HCT116 (cell line): ENCODE results near the gene FIBCD1. TPM values are rescaled to one million over a fixed set of nuclear protein-coding genes. Genes with fewer than 3 reads are reported as not detected.

Experiments
- ATAC-seq: fragments of 200-7000 bp; cut with Tn5 transposase; 2 replicates; pipeline ENCODE4 v1.9.1; 2020; ENCODE audit warnings: mild to moderate bottlenecking, moderate library complexity
- BruUV-seq: library from RNA; stranded (reverse); fragments of 400-500 nt; replicated peaks from 2 replicates; lab custom pipeline; 2021; lab: Mats Ljungman, UMichigan
- CTCF ChIA-PET: fragments of 300-600 bp; sonication (Branson Sonifier 250); formaldehyde crosslinking; loops from one replicate; lab custom pipeline; 2021; ENCODE audit warnings: antibody characterized with exemption; lab: Charles Lee
- POLR2A ChIA-PET: fragments of 300-600, 350-600 bp; sonication (Branson Sonifier 250); formaldehyde crosslinking; loops from one replicate; lab custom pipeline; 2021; ENCODE audit warnings: antibody characterized with exemption; lab: Charles Lee
- RAD21 ChIA-PET, 2 experiments: fragments of 300-600 bp; sonication (Branson Sonifier 250); formaldehyde crosslinking; loops; one replicate each; lab custom pipeline; 2023; ENCODE audit warnings: low total read pairs in 2 of 2; ENCODE audit not compliant: uncharacterized antibody in 2 of 2, unreplicated experiment in 2 of 2, low non-redundant PET in 1 of 2; lab: Charles Lee
- DNase-seq: peaks from one replicate; pipeline ENCODE4 v3.0.0-alpha.2; 2010; ENCODE audit warnings: low read depth, low spot score
- H2AFZ ChIP-seq: fragments of 200-600 bp; shearing (Covaris generic), sonication (generic); 2 replicates; pipeline ENCODE4 v1.6.1; 2017; ENCODE audit warnings: low read depth, mixed run types, mixed read lengths, antibody characterized with exemption, low read length; ENCODE audit not compliant: poor library complexity, severe bottlenecking
- H3K27ac ChIP-seq: 2 replicates; pipeline ENCODE4 v1.5.1; 2012; ENCODE audit warnings: low read depth, low read length
- H3K27me3 ChIP-seq: fragments of 200-600 bp; sonication (generic); 2 replicates; pipeline ENCODE4 v1.6.1; 2016; ENCODE audit warnings: mixed run types, low read length, mixed read lengths; ENCODE audit not compliant: insufficient read depth
- H3K36me3 ChIP-seq, 2 experiments: fragments of 200-500 bp in 1 of 2; fragments of 200-600 bp in 1 of 2; sonication (Bioruptor generic) in 1 of 2; sonication (generic) in 1 of 2; 2 replicates each; pipeline versions ENCODE4 v1.5.1 to v1.6.1; 2014 to 2016; ENCODE audit warnings: low read length in 2 of 2, inconsistent platforms in 1 of 2, mixed read lengths in 1 of 2, mixed run types in 1 of 2; ENCODE audit not compliant: insufficient read depth in 2 of 2, control insufficient read depth in 1 of 2
- H3K4me1 ChIP-seq, 2 experiments: fragments of 200-600 bp in 1 of 2; sonication (generic) in 1 of 2; 2 replicates each; pipeline versions ENCODE4 v1.5.1 to v1.6.1; 2012 to 2017; ENCODE audit warnings: low read length in 2 of 2, inconsistent platforms in 1 of 2, mild to moderate bottlenecking in 1 of 2, mixed read lengths in 1 of 2, mixed run types in 1 of 2, moderate library complexity in 1 of 2; ENCODE audit not compliant: insufficient read depth in 2 of 2, control insufficient read depth in 1 of 2
- H3K4me2 ChIP-seq: fragments of 200-600 bp; sonication (generic); 2 replicates; pipeline ENCODE4 v1.6.1; 2017; ENCODE audit warnings: mixed run types, low read length, mixed read lengths
- H3K4me3 ChIP-seq, 2 experiments: fragments of 200-600 bp in 1 of 2; sonication (generic) in 1 of 2; replicated peaks in 1 of 2; 2 replicates each; pipeline ENCODE4 v1.5.1; 2011 to 2016; ENCODE audit warnings: low read length in 2 of 2, control low read depth in 1 of 2, low read depth in 1 of 2, mild to moderate bottlenecking in 1 of 2, mixed read lengths in 1 of 2, mixed run types in 1 of 2
- H3K79me2 ChIP-seq: fragments of 200-600 bp; sonication (generic); 2 replicates; pipeline ENCODE4 v1.6.1; 2017; ENCODE audit warnings: mild to moderate bottlenecking, mixed run types, low read length, moderate library complexity, mixed read lengths; ENCODE audit not compliant: insufficient read depth
- H3K9ac ChIP-seq: fragments of 200-600 bp; sonication (generic); 2 replicates; pipeline ENCODE4 v1.6.1; 2016; ENCODE audit warnings: low read length, mixed read lengths
- H3K9me2 ChIP-seq: fragments of 200-600 bp; sonication (generic), shearing (Covaris generic); 2 replicates; pipeline ENCODE4 v1.6.1; 2017; ENCODE audit warnings: mixed run types, mild to moderate bottlenecking, moderate library complexity; ENCODE audit not compliant: insufficient read depth
- H3K9me3 ChIP-seq, 2 experiments: fragments of 200-500 bp in 1 of 2; fragments of 200-600 bp in 1 of 2; sonication (Bioruptor generic) in 1 of 2; sonication (generic) in 1 of 2; 2 replicates each; pipeline ENCODE4 v1.6.1; 2014 to 2017; ENCODE audit warnings: low read length in 2 of 2, mixed read lengths in 2 of 2, inconsistent platforms in 1 of 2, low read depth in 1 of 2, mild to moderate bottlenecking in 1 of 2, mixed run types in 1 of 2, moderate library complexity in 1 of 2; ENCODE audit not compliant: control insufficient read depth in 1 of 2, insufficient read depth in 1 of 2
- H4K20me1 ChIP-seq: fragments of 200-600 bp; sonication (generic), shearing (Covaris generic); 2 replicates; pipeline ENCODE4 v1.6.1; 2017; ENCODE audit warnings: mixed run types, mild to moderate bottlenecking, moderate library complexity; ENCODE audit not compliant: insufficient read depth
- CEBPB ChIP-seq: IDR thresholded peaks from 2 replicates; pipeline ENCODE4 v1.6.1; 2012; ENCODE audit warnings: low read depth
- CTCF ChIP-seq, 3 experiments: fragments of 200-600 bp in 1 of 3; sonication (generic) in 1 of 3; IDR thresholded peaks in 2 of 3; conservative IDR thresholded peaks in 1 of 3; 2 replicates each; pipeline ENCODE4 v1.5.1; 2012 to 2017; ENCODE audit warnings: low read depth in 2 of 3, low read length in 2 of 3, antibody characterized with exemption in 1 of 3, borderline replicate concordance in 1 of 3, control low read depth in 1 of 3, mild to moderate bottlenecking in 1 of 3, mixed read lengths in 1 of 3, mixed run types in 1 of 3, moderate library complexity in 1 of 3; ENCODE audit not compliant: insufficient read depth in 1 of 3
- EGR1 ChIP-seq: IDR thresholded peaks from 2 replicates; pipeline ENCODE4 v1.6.1; 2012; ENCODE audit warnings: low read depth
- EZH2 ChIP-seq: fragments of 200-600 bp; sonication (generic); IDR thresholded peaks from 2 replicates; pipeline ENCODE4 v1.6.1; 2017; ENCODE audit warnings: antibody characterized with exemption, mixed run types
- RAD21 ChIP-seq: IDR thresholded peaks from 2 replicates; pipeline ENCODE4 v1.6.1; 2012; ENCODE audit warnings: low read depth, mild to moderate bottlenecking
- SIN3A ChIP-seq: IDR thresholded peaks from 2 replicates; pipeline ENCODE4 v1.6.1; 2012; ENCODE audit warnings: low read depth
- SP1 ChIP-seq: IDR thresholded peaks from 2 replicates; pipeline ENCODE4 v1.6.1; 2012; ENCODE audit warnings: low read depth
- TCF7L2 ChIP-seq: IDR thresholded peaks from 2 replicates; pipeline ENCODE4 v1.7.0; 2011; ENCODE audit warnings: borderline replicate concordance, inconsistent platforms; ENCODE audit not compliant: insufficient read depth, insufficient read length; ENCODE audit errors: extremely low read depth
- YY1 ChIP-seq: IDR thresholded peaks from 2 replicates; pipeline ENCODE4 v1.6.1; 2011; ENCODE audit warnings: low read length, low read depth, moderate library complexity, mild to moderate bottlenecking; ENCODE audit not compliant: insufficient replicate concordance; ENCODE audit errors: extremely low read depth
- ZFX ChIP-seq: fragments of 450-650 bp; IDR thresholded peaks from 2 replicates; pipeline ENCODE4 v1.6.1; 2017
- intact Hi-C: fragments of 100-400 bp; cut with micrococcal nuclease; formaldehyde crosslinking; loops from 2 replicates; pipeline ENCODE4 v1.10.0; 2022
- total RNA-seq: library from RNA; stranded (reverse); gene quantifications from one replicate; pipeline ENCODE4 v1.2.1, GENCODE V29; 2021; ENCODE audit not compliant: unreplicated experiment
- TF ChIP-seq, protein P1 (sequence below): IDR thresholded peaks from 2 replicates; pipeline ENCODE4 v1.6.1; 2011; ENCODE audit warnings: mild to moderate bottlenecking, low read length, moderate library complexity; ENCODE audit not compliant: insufficient replicate concordance; ENCODE audit errors: extremely low read depth

The FIBCD1 gene
- total RNA-seq, 1 experiment from 2014 or later: 26.1 TPM

GRCh38 chr9:130869250-130869649, 69.8 kb downstream of the FIBCD1 start:
- Histone ChIP-seq H3K9ac (no peak overlapping the region), H3K79me2 (peaks cover 24% of the 10 kb centered on the region; the same call in 1 of the 2 replicates), H3K4me1 (no peaks in the 10 kb centered on the region), H3K27ac (no peak overlapping the region)
- BruUV-seq: no TSS peak
- RAD21 ChIA-PET: interaction anchor here (1.2 to 2.5 kb wide), 3 partner anchors 70 to 129 kb away, joined by 3 to 12 read pairs (median 4); no protein-coding TSS in a partner anchor
- no peak for TF ChIP-seq YY1
- no peak for TF ChIP-seq TCF7L2
- no peak for TF ChIP-seq CTCF (IDR thresholded peaks at IDR 0.05 in 2 of 3, conservative IDR thresholded peaks at IDR 0.05 in 1 of 3; ENCODE audit: borderline replicate concordance in 1 of 3, insufficient read depth in 1 of 3, low read depth in 2 of 3, low read length in 2 of 3)
- no peak for TF ChIP-seq SP1
- no peak for TF ChIP-seq ZFX
- TF ChIP-seq EZH2: no peak
- no peak for TF ChIP-seq EGR1
- TF ChIP-seq RAD21: no peak
- no peak for TF ChIP-seq CEBPB
- TF ChIP-seq SIN3A: no peak
- TF ChIP-seq, protein P1, sequence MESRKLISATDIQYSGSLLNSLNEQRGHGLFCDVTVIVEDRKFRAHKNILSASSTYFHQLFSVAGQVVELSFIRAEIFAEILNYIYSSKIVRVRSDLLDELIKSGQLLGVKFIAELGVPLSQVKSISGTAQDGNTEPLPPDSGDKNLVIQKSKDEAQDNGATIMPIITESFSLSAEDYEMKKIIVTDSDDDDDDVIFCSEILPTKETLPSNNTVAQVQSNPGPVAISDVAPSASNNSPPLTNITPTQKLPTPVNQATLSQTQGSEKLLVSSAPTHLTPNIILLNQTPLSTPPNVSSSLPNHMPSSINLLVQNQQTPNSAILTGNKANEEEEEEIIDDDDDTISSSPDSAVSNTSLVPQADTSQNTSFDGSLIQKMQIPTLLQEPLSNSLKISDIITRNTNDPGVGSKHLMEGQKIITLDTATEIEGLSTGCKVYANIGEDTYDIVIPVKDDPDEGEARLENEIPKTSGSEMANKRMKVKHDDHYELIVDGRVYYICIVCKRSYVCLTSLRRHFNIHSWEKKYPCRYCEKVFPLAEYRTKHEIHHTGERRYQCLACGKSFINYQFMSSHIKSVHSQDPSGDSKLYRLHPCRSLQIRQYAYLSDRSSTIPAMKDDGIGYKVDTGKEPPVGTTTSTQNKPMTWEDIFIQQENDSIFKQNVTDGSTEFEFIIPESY: no peak
- TF ChIP-seq, all 23 proteins: peak for 0
- ATAC-seq (no peak), DNase-seq (no peak)
- intact Hi-C loops: loop anchor here (5.0 kb wide), 1 partner anchor 407 kb away; no protein-coding TSS in a partner anchor
- H3K9me3 ChIP-seq: no peaks in the 10 kb centered on the region
- H3K9me2 ChIP-seq: no peaks in the 10 kb centered on the region
- H2AFZ ChIP-seq: no peak overlapping the region
- H3K36me3 ChIP-seq: peaks cover 18 to 19% of the 10 kb centered on the region in 2 experiments; a peak in 3 of 4 replicates
- H3K4me2 ChIP-seq: no peak overlapping the region
- H3K27me3 ChIP-seq: no peaks in the 10 kb centered on the region
- H3K4me3 ChIP-seq: no peak overlapping the region
- ChIA-PET POLR2A (no interaction called here), CTCF (interaction anchor here (0.6 to 3.9 kb wide), 16 partner anchors 8 to 467 kb away, joined by 3 to 58 read pairs (median 4); no protein-coding TSS in a partner anchor)
- H4K20me1 ChIP-seq: no peaks in the 10 kb centered on the region; the same call in 1 of the 2 replicates
